ENCODE measurements around the gene LDB3.

GRCh38 chr10:86628311-86628710 is 40.0 kb upstream of the LDB3 start:
- TF ChIP-seq, protein P1, sequence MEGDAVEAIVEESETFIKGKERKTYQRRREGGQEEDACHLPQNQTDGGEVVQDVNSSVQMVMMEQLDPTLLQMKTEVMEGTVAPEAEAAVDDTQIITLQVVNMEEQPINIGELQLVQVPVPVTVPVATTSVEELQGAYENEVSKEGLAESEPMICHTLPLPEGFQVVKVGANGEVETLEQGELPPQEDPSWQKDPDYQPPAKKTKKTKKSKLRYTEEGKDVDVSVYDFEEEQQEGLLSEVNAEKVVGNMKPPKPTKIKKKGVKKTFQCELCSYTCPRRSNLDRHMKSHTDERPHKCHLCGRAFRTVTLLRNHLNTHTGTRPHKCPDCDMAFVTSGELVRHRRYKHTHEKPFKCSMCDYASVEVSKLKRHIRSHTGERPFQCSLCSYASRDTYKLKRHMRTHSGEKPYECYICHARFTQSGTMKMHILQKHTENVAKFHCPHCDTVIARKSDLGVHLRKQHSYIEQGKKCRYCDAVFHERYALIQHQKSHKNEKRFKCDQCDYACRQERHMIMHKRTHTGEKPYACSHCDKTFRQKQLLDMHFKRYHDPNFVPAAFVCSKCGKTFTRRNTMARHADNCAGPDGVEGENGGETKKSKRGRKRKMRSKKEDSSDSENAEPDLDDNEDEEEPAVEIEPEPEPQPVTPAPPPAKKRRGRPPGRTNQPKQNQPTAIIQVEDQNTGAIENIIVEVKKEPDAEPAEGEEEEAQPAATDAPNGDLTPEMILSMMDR (IDR thresholded peaks at IDR 0.05), result no peak
- TF ChIP-seq POLR2A (IDR thresholded peaks at IDR 0.05), result no peak
